ENCODE measurements around the gene P2RY2. TPM values are rescaled to one million over a fixed set of nuclear protein-coding genes. Genes with fewer than 3 reads are reported as not detected.

The P2RY2 gene
- total RNA-seq, 4 donors from 2014 or later = 36.2 to 50.3 (median 43.8) TPM

- DNase-seq = no peak
- intact Hi-C loops (cut with DNase I) = no loop called here
- no peaks in the 10 kb centered on the region for H3K27me3 ChIP-seq
- H3K4me3 ChIP-seq = no peak overlapping the region
- H3K27ac ChIP-seq = peak overlapping the region in 2 of 4 donors; percentile 20 to 64
- H3K36me3 ChIP-seq = no peaks in the 10 kb centered on the region
- TF ChIP-seq CTCF (IDR thresholded peaks at IDR 0.05) (no peak), POLR2A (IDR thresholded peaks at IDR 0.05) (no peak)
- H3K4me1 ChIP-seq = peaks cover 0 to 15% (median 10%) of the 10 kb centered on the region in 3 donors
- WGBS, 2 donors = 59 to 86% methylated on average over 5 to 6 of the region's 6 CpGs
- H3K9me3 ChIP-seq = no peaks in the 10 kb centered on the region
Measured at GRCh38 chr11:73257342-73258103, 39.4 kb downstream of the P2RY2 start.

- H3K27me3 ChIP-seq = peaks cover 0 to 7% (median 0%) of the 10 kb centered on the region in 4 donors
- WGBS, 2 donors = 96 to 100% methylated on average over 3 to 6 of the region's 7 CpGs
- no peak overlapping the region for H3K4me3 ChIP-seq
- intact Hi-C loops (cut with DNase I) = no loop called here
- DNase-seq = no peak
- no peaks in the 10 kb centered on the region for H3K9me3 ChIP-seq
- H3K27ac ChIP-seq = peak overlapping the region in 2 of 4 donors; percentile 20 to 64
- peaks cover 0 to 15% (median 10%) of the 10 kb centered on the region in 3 donors for H3K4me1 ChIP-seq
- H3K36me3 ChIP-seq = no peaks in the 10 kb centered on the region
- TF ChIP-seq CTCF (IDR thresholded peaks at IDR 0.05) = no peak
- TF ChIP-seq POLR2A (IDR thresholded peaks at IDR 0.05) = no peak
Measured at GRCh38 chr11:73258104-73259035, 40.3 kb downstream of the P2RY2 start.

- no peak for TF ChIP-seq CTCF (IDR thresholded peaks at IDR 0.05)
- TF ChIP-seq POLR2A (IDR thresholded peaks at IDR 0.05) = no peak
- 64 to 70% methylated on average over 3 of the region's 3 CpGs for WGBS, 2 donors
- H3K27ac ChIP-seq = no peak overlapping the region
- no peaks in the 10 kb centered on the region for H3K36me3 ChIP-seq
- no peak overlapping the region for H3K4me3 ChIP-seq
- H3K4me1 ChIP-seq = peaks cover 0 to 21% (median 15%) of the 10 kb centered on the region in 3 donors
- no peak for DNase-seq
- intact Hi-C loops (cut with DNase I) = no loop called here
- no peaks in the 10 kb centered on the region for H3K9me3 ChIP-seq
- H3K27me3 ChIP-seq = peaks cover 0 to 19% (median under 1%) of the 10 kb centered on the region in 4 donors
Measured at GRCh38 chr11:73259406-73260126, 41.5 kb downstream of the P2RY2 start.

- intact Hi-C loops (cut with DNase I) = no loop called here
- DNase-seq = no peak
- Histone ChIP-seq H3K9me3 (no peaks in the 10 kb centered on the region), H3K4me1 (peaks cover 0 to 25% (median 16%) of the 10 kb centered on the region in 3 donors), H3K27ac (no peak overlapping the region), H3K36me3 (no peaks in the 10 kb centered on the region), H3K27me3 (peaks cover 0 to 24% (median 3%) of the 10 kb centered on the region in 4 donors), H3K4me3 (no peak overlapping the region)
- TF ChIP-seq CTCF (IDR thresholded peaks at IDR 0.05) (no peak), POLR2A (IDR thresholded peaks at IDR 0.05) (no peak)
Measured at GRCh38 chr11:73260127-73260457, 42.0 kb downstream of the P2RY2 start.

Data from esophagus squamous epithelium (tissue), 5 donors.